Fibroblast of lung (primary cell): ENCODE data around the gene VIPR2.

Source experiments
- CTCF ChIP-seq, 2 donors: IDR thresholded peaks in 1 of 2; conservative IDR thresholded peaks in 1 of 2; 1 replicate in 1 of 2; 2 replicates in 1 of 2; pipeline ENCODE4 v1.5.1; 2011 to 2012; ENCODE audit warnings: low read length in 2 of 2, control low read depth in 1 of 2, inconsistent platforms in 1 of 2, low read depth in 1 of 2, mild to moderate bottlenecking in 1 of 2
- EZH2 ChIP-seq: IDR thresholded peaks from 2 replicates; pipeline ENCODE4 v1.5.1; 2012; ENCODE audit warnings: low read length, control low read depth, mild to moderate bottlenecking; ENCODE audit errors: missing control alignments

- TF ChIP-seq EZH2 (no peak), CTCF (conservative IDR thresholded peaks at IDR 0.05 in 1 of 2, IDR thresholded peaks at IDR 0.05 in 1 of 2; ENCODE audit: low read depth in 1 of 2, low read length in 2 of 2) (no peak)
These were observed 39.4 kb downstream of the VIPR2 start for GRCh38 chr7:159105066-159105780.
